Islet precursor cell (in vitro differentiated cells): Measurements from ENCODE around the gene GPR89A.

Experiments
- DNase-seq: peaks from one replicate; pipeline ENCODE4 v3.0.0-alpha.2; 2018

GPR89A gene

DNA sequence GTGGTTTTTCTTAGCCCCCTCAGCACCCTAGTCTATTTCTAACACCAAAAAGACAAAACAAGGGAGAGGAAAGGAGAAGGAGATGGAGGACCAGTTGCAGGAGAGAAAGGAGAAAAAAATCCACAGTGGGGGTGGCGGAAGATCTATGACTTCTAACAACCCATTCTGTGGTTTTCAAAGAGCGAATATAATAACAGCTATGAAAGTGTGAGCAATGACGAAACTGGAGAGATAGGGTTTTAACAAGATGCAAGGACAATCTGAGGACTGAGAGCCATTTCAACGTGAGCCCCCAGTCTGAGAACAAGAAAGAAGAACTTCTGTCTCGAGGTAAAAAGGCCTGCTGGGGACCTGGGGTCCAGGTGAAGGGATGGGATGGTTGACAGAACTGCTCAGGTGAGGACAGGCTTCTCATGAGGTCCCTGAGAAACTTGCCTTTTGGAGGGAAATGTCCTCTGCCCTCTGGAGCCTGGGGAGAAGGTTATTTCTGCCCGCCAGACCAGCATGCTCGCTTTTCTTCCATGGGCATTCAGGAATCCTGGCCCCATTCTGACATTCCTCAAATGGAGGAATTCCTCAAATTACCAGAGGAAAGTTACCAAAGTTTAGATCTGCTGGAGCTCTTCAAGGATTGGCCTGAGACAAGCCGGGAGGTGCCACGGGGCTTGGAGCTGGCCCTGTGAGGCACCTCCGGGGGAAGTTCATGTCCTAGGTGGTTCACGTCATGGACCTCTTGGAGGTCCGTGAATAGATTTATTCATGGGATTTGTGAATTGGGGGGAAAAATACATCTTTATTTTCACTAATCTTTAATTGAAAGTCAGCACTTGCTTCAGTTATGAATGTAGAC is 111.7 kb downstream of the GPR89A start, which contains the start of gene CD160:
Gene CD160, plus strand, starts transcription at position 270 of the 850 bp plus-strand sequence. CDS start 8,829 bp downstream, outside the sequence.
- DNase-seq = peak; percentile 49
